Activated T-helper 1 cell treated with Interleukin-2 at 50 U/mL for 16 hours (primary cell): ENCODE results near the gene PPP1R26.

ENCODE experiments used
- DNase-seq: peaks from one replicate; pipeline ENCODE4 v3.0.0-alpha.2; 2020; ENCODE audit warnings: low read depth

Gene PPP1R26

DNA sequence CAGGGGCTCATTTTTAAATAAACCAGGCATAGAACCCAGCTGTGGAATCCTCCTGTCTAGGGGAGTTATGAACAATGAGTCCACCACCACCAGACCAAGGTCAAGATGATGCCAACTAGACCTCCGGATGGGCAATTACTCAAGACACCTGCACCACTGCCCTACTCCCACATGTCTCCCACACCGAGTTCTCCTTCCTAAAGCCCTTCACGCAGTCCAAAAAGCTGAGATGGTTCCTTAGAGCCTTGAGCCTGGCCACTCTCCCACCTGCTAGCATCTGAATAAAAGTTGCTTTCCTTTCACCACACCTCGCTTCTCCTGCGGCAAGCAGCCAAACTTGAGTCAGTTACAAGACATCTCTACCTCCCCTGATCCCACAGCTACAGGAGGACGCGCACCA lies 15.4 kb upstream of the PPP1R26 start:
- DNase-seq: no peak

- peak; percentile 13 for DNase-seq
Measured at GRCh38 chr9:135468854-135469521, 10.6 kb upstream of the PPP1R26 start.

GRCh38 chr9:135471791-135472640 lies 7.6 kb upstream of the PPP1R26 start:
- DNase-seq: no peak

DNA sequence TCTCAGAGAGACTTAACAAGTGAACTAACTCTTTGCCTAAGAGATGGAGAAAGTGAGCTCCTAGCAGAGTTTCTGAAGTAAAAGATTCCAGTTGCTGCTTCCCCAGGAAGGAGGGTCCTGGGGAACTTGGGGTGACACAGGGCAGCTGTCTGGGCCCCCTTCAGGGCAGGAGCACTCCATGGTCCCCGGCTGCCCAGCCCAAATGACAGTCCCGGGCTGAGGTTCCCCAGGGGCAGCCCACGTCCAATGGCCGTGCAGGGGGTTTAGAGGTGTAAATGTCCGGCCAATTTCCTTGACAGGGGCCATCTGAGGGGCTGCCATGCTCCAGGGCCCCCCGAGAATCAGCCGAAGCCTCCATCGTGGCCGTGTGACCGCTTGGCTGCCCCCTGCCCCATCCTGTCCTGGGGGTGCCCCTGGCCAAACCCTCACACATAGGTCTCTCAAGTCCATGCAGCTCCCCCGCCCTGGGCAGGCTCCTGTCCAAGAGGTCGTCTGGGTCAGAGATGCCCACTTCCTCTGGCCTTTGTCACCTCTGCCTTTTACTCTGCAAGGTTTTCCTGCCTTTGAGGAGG lies 5.5 kb upstream of the PPP1R26 start:
- no peak for DNase-seq

DNA sequence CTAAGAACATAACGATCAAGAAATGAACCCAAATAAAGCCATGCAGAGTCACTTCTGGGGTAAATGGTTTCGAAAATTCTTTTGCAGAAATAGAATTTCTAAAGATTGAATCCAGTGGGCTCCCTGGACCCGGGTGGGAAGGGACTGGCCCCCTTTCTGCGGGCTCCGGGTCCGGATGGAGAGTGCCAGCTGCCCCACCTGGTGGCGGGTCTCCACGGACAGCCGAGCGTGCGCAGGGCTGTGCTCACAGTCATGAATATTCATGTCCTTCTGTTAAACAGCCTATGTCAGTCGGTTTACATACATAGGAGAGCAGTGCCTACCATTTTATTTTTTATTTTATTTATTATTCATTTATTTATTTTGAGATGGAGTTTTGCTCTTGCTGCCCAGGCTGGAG lies 4.7 kb upstream of the PPP1R26 start:
- DNase-seq: no peak

DNA sequence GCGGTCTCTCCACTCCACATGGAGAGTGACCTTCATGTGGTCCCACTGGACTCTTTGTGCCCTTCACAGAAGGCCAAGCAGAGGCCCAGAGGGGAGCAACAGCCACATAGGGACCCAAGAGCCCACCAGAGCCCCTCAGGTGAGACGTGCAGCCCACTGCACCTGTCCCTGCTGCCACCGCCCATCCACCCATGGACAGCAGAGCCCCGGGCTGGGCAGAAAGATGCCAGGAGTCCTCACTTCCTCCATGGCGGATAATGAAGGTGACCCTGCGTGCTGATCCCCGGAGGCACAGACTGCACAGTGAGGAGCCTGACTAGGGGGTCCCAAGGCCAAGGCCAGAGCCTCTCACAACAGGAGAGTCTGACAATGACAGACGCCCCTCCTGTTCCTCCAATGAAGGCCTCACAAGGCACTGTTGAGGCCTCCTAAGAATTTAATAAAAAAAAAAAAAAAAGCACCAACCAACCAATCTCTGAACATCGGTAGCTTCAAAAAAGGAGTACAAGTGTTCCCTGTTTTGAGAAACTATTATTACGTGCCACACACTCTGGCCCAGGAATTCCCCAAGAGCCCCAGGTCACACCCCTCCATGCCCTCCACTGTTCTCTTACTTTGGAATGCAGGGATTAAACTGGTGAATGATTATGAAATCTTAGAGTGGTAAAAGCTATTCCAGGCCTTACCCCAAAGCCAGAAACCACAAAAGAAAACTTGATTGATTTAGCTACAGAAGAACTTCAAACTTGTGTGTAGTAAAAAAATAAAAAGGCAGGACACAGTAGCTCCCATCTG lies 2.8 kb upstream of the PPP1R26 start:
- DNase-seq: no peak

DNA sequence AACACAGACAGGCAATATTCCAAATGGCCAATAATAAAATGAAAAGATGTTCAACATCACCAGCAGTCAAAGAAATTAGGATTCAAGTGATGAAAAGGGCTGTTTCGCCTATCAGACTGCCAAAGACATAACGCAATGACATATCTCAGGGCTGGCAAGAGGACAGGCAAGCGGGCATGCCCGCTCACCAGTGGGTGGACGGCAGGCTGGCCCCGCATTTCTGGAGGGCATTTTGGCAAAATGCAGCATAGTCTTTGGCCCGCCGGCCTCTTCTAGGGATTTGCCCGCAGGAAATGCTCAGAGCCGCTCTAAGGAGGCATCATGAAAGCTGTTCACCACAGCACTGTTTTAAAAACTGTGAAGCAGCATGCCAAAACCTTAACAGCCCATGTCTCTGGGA lies 1.4 kb upstream of the PPP1R26 start:
- DNase-seq: no peak

GRCh38 chr9:135478829-135479468 lies 633 bp upstream of the PPP1R26 start:
- no peak for DNase-seq

- DNase-seq: no peak
Measured at GRCh38 chr9:135480071-135480939, 723 bp downstream of the PPP1R26 start.

DNA sequence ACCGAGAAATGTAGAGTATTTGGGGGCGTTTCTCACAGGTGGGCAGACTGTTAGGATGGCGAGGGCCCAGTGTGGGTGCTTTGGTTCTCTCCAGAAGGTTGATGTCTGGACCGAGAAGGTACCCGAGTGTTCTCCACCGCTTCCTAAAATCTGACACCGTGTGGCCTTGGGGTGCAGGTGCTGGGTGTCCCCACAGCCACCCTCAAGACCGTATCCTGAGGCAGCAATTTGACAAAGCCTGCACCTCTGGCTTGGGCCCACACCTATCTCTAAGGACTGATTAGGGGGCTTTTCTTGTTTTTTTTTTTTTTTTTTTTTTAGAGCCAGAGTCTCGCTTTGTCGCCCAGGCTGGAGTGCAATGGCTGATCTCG lies 1.3 kb downstream of the PPP1R26 start:
- DNase-seq: no peak

DNA sequence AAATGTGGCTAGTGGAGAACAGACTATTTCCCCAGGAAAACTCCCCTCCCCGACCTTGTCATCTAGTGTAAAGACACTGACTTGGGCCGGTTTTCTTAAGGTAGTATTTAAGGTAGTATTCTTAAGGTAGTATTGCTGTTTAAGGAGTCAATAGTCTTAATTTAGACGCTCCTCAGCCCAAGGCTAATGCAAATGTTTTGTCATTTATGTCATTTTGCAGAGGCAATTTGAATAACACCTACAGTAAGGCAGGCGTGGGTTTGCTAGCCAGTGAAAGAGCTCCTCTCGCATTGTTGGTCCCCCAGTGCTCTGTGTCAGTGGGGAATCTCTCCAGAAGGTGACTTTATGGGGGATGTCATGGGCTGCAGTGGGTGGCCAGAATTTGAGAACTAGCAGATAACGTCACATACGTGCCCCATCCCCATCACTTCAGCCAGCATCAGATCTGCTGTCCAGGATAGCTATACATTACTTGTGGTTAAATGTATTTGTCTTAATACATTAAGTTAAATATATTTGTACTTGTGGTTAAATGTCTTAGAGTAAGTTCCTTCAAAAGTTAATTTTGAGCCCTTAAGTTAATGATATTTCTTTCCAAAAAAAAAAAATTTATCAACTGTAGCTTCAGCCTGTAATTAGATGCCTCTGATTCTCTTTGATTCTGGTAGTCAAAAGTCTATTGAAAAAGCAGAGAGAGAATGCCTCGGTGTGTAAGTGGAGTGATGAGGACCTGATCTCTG lies 2.6 kb downstream of the PPP1R26 start:
- no peak for DNase-seq

DNA sequence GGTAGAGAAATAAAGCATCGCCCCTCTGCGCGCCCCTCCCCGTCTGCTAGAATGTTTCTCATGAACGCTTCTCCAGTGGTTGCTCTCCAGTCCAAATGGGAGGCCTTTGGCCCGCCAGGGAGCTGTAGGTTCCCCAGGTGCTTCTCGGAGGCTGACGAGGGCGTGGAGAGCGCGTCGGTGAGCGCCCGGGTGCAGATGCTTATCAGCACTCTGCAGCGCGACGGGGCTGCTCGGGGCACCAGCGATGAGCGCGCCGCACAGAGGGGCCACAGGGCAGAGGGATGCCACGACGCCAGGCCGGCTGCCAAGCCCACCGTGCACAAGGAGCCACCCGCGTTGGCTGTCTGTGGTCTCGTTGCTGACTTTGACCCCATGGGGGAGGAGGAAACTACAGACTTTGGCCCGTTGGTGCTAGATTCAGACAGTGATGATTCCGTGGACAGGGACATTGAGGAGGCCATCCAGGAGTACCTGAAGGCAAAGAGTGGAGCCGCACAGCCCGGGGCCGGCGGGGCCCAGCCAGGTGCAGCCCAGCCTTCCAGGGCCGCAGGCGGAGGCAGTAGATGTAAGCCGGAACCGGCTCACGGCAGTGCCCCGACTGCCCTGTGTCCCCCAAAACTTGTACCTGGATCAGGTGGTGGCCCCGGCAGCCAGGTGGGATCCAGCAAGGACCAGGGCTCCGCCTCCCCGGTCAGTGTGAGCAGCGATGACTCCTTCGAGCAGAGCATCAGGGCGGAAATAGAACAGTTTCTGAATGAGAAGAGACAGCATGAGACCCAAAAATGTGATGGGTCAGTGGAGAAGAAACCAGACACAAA lies 5.1 kb downstream of the PPP1R26 start:
- DNase-seq: no peak

GRCh38 chr9:135485385-135485784 lies 5.8 kb downstream of the PPP1R26 start:
- no peak for DNase-seq

GRCh38 chr9:135485832-135486231 lies 6.2 kb downstream of the PPP1R26 start:
- DNase-seq: no peak

DNA sequence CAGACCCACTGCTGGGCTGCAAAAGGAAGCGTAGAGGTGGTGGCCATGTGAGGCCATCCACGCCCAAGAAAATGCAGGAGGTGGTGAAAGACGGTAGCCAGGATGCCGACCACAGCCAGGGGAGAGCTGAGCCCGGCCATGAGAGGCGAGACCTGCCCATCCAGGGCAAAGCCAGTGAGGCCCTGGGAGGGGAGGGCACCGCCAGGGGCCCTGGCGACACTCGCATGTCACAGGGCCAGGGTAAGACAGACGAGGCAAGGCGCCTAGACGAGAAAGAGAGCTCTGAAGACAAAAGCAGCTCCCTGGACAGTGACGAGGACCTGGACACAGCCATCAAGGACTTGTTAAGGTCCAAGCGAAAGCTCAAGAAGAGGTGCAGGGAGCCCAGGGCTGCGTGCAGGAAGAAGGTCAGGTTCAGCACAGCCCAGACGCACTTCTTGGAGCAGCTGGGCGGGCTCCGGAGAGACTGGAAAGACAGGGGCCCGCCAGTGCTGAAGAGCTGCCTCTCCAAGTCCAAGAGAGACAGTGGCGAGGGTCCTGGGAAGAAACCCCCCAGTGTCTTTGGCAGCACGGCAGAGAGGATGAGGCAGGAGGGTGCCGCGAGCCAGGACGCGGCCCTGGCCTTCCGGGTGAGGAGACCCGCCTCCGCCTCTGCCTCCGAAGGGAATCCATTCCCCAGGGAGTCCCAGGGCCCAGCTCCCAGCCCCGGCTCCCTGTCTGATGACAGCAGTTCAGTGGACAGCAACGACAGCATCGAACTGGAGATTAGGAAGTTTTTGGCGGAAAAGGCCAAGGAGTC lies 6.9 kb downstream of the PPP1R26 start:
- DNase-seq: no peak

GRCh38 chr9:135487281-135488012 lies 7.9 kb downstream of the PPP1R26 start:
- no peak for DNase-seq

GRCh38 chr9:135488013-135488330 lies 8.4 kb downstream of the PPP1R26 start:
- DNase-seq: no peak

- DNase-seq: no peak
Measured at GRCh38 chr9:135488527-135488926, 8.9 kb downstream of the PPP1R26 start.
